UCSD-AML1 (cell line): Measurements from ENCODE around the gene OR10K2.
"Not testable (repeated sequence)": the region's sequence is repeated elsewhere in the genome, so short reads cannot be mapped to it uniquely, and the experiment has no call there.

Experiments used
- DNase-seq: peaks from one replicate; lab custom pipeline; 2025; ENCODE audit not compliant: unreplicated experiment; lab: John Stamatoyannopoulos, UW

Gene OR10K2

GRCh38 chr1:158426137-158426536 lies at the start of gene OR10K2:
Gene OR10K2 (minus strand): TSS chr1:158426237. CDS start chr1:158420866, 5,371 bp downstream.
- no peak for DNase-seq

GRCh38 chr1:158471920-158472319 lies 45.9 kb upstream of the OR10K2 start, which contains the start of gene OR10R2:
Gene OR10R2 (plus strand): TSS chr1:158472220. CDS start chr1:158472326, 106 bp downstream.
- DNase-seq, result no peak

- DNase-seq, result no peak
Measured at GRCh38 chr1:158461534-158461933, 35.5 kb upstream of the OR10K2 start, which contains the start of gene OR10K1. Gene OR10K1 (plus strand): TSS chr1:158461834. CDS start chr1:158465562, 3,728 bp downstream.

- DNase-seq, result no peak
Measured at GRCh38 chr1:158458263-158458662, 32.2 kb upstream of the OR10K2 start.

GRCh38 chr1:158457246-158457645 lies 31.2 kb upstream of the OR10K2 start:
- DNase-seq, result no peak

GRCh38 chr1:158454537-158454936 lies 28.5 kb upstream of the OR10K2 start:
- DNase-seq, result no peak

GRCh38 chr1:158445376-158445775 lies 19.3 kb upstream of the OR10K2 start:
- no peak for DNase-seq

- DNase-seq, result no peak
Measured at GRCh38 chr1:158434741-158435140, 8.7 kb upstream of the OR10K2 start.

- not testable (repeated sequence) for DNase-seq
Measured at GRCh38 chr1:158430163-158430562, 4.1 kb upstream of the OR10K2 start.

GRCh38 chr1:158425027-158425426 lies 1.0 kb downstream of the OR10K2 start:
- no peak for DNase-seq

GRCh38 chr1:158422212-158422611 lies 3.8 kb downstream of the OR10K2 start:
- DNase-seq, result no peak

GRCh38 chr1:158417586-158417985 lies 8.5 kb downstream of the OR10K2 start:
- no peak for DNase-seq

GRCh38 chr1:158414651-158415345 lies 11.2 kb downstream of the OR10K2 start:
- no peak for DNase-seq

- DNase-seq, result no peak
Measured at GRCh38 chr1:158407092-158407491, 18.9 kb downstream of the OR10K2 start.

- no peak for DNase-seq
Measured at GRCh38 chr1:158400871-158401270, 25.2 kb downstream of the OR10K2 start.

- DNase-seq, result peak; percentile 7
Measured at GRCh38 chr1:158398818-158399514, 27.1 kb downstream of the OR10K2 start, which contains the start of gene OR10T2. Gene OR10T2 (minus strand): TSS chr1:158399466. CDS start chr1:158399466, 0 bp downstream.

GRCh38 chr1:158396646-158397045 lies 29.4 kb downstream of the OR10K2 start:
- no peak for DNase-seq

GRCh38 chr1:158393476-158393875 lies 32.6 kb downstream of the OR10K2 start:
- no peak for DNase-seq

GRCh38 chr1:158391099-158391498 lies 34.9 kb downstream of the OR10K2 start:
- no peak for DNase-seq

- DNase-seq, result no peak
Measured at GRCh38 chr1:158390331-158390730, 35.7 kb downstream of the OR10K2 start.

GRCh38 chr1:158374860-158375259 lies 51.2 kb downstream of the OR10K2 start:
- DNase-seq, result no peak

- not testable (repeated sequence) for DNase-seq
Measured at GRCh38 chr1:158374101-158374500, 51.9 kb downstream of the OR10K2 start.
